AG04449 (cell line): ENCODE measurements around the gene TLDC2.

ENCODE experiments used
- CTCF ChIA-PET: fragments of 350-600 bp; formaldehyde crosslinking; extraction: SDS; loops from one replicate; lab custom pipeline; 2021; ENCODE audit warnings: antibody characterized with exemption; lab: Yijun Ruan, JAX
- POLR2A ChIA-PET: fragments of 400-600, 350-600 bp; formaldehyde crosslinking; extraction: SDS; loops from one replicate; lab custom pipeline; 2020; ENCODE audit warnings: antibody characterized with exemption, inconsistent platforms; lab: Yijun Ruan, JAX
- DNase-seq: peaks from one replicate; pipeline ENCODE4 v3.0.0-alpha.2; 2010; ENCODE audit warnings: low read depth, low spot score
- H3K4me3 ChIP-seq: 2 replicates; pipeline ENCODE4 v1.5.1; 2011; ENCODE audit warnings: low read depth, mild to moderate bottlenecking, control low read depth, low read length
- CTCF ChIP-seq: IDR thresholded peaks from one replicate; pipeline ENCODE4 v1.5.1; 2011; ENCODE audit warnings: mild to moderate bottlenecking, moderate library complexity, low read length, control low read depth, inconsistent platforms; ENCODE audit not compliant: insufficient read depth; ENCODE audit errors: missing control alignments

TLDC2 gene

GRCh38 chr20:36849333-36850065, 26.4 kb upstream of the TLDC2 start:
- ChIA-PET POLR2A (interaction anchor here (0.7 to 1.5 kb wide), 2 partner anchors 12 to 14 kb away, joined by 3 read pairs; a partner anchor contains a TSS), CTCF (interaction anchor here (0.7 to 3.4 kb wide), 2 partner anchors 14 to 41 kb away, joined by 3 to 9 read pairs; a partner anchor contains a TSS)
- DNase-seq, result no peak
- H3K4me3 ChIP-seq, result no peak overlapping the region
- TF ChIP-seq CTCF, result no peak

DNA sequence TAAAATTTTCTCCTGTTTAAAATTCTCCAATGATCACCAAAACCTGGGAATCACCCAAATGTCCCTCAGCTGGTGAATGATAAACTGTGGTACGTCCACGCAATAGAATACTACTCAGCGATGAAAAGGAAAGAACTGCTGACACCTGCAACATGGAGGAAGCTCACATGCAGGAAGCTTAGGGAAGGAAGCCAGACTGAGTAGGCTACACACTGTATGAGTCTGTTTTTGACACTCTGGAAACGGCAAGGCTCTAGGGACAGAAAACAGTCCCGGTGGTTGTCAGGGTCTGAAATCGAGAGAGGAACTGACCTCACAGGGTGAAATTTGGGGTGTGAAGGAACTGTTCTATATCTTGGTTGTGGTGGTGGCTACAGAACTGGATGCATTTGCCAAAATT, 25.2 kb upstream of the TLDC2 start:
- no peak for DNase-seq
- POLR2A ChIA-PET, result no interaction called here
- CTCF ChIA-PET, result interaction anchor here (0.6 to 3.4 kb wide), 2 partner anchors 13 to 42 kb away, joined by 3 to 9 read pairs; a partner anchor contains a TSS

GRCh38 chr20:36851490-36851889, 24.4 kb upstream of the TLDC2 start:
- ChIA-PET CTCF (interaction anchor here (1.0 kb wide), 1 partner anchor 43 kb away, joined by 4 read pairs; no protein-coding TSS in a partner anchor), POLR2A (no interaction called here)
- no peak for DNase-seq
- H3K4me3 ChIP-seq, result no peak overlapping the region
- no peak for TF ChIP-seq CTCF

More for the DNA sequence above, 25.2 kb upstream of the TLDC2 start:
- no peak for TF ChIP-seq CTCF
- no peak overlapping the region for H3K4me3 ChIP-seq

DNA sequence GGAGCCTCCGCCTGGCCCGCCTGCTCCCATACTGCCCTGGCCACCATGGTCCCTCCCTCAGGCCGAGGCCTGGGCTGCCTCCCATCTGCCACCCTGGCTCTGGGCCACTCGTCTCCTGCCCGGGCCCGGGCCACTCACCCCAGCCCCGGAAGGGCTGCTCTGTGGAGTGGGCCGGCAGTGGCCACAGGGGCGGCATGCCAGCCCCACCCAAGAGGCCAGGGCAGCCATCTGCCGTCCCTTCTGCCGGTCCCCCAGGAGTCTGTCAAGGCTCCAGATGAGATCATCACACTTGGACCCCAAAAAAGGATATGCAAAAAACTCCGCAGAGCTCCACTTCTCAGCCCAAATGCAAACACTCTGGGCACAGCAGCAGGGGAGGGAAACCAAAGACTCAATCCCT, 23.8 kb upstream of the TLDC2 start:
- CTCF ChIA-PET, result interaction anchor here (1.0 kb wide), 2 partner anchors 10 to 43 kb away, joined by 3 to 4 read pairs; no protein-coding TSS in a partner anchor
- no peak overlapping the region for H3K4me3 ChIP-seq
- POLR2A ChIA-PET, result no interaction called here
- no peak for TF ChIP-seq CTCF
- no peak for DNase-seq

DNA sequence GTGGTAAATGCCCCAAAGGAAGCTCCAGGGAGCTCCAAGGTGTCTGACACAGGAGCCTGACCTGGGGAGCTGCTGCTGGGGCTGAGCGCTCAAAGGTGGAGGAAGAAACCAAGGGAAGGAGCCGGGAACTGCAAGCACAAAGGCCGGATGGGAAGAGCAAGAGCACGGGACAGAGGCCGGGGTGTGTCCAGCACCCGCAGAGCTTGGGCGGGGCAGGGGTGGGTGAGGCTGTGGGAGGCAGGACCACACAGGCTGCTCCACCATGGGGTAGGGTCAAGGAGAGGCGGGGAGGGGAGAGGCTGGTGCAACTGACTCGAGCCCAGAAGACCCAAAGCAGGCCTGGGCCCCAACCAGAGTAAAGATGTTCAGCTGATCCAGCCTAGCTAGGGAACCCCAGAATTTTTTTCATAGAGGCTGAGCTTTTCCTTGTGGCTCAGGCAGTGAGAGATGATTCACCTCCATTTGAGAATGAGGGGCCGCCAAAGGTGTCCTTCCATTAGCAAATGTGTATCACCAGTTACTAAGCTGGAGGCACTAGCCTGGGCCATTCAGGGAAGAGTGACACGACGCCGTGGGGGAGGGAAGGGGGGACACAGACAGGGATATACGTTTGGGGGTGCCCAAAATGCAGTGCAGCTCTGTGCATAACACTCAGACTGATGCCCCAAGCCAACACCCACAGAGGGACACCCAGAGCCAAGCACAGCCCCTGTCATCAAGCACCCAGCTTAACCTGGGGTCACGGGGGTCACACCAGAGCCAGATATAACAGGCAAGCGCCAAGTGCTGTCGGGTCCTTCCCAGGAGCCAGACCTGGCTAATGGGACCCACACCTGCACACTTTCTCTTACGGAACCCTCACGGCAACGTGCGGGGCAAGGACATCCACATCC, 21.3 kb upstream of the TLDC2 start:
- ChIA-PET POLR2A (interaction anchor here (0.7 kb wide), 1 partner anchor 18 kb away, joined by 3 read pairs; no protein-coding TSS in a partner anchor), CTCF (interaction anchor here (0.9 to 5.4 kb wide), 9 partner anchors 9 to 99 kb away, joined by 3 to 40 read pairs (median 4); partner anchors contain the start of gene DSN1)
- TF ChIP-seq CTCF, result no peak
- DNase-seq, result no peak
- H3K4me3 ChIP-seq, result no peak overlapping the region

DNA sequence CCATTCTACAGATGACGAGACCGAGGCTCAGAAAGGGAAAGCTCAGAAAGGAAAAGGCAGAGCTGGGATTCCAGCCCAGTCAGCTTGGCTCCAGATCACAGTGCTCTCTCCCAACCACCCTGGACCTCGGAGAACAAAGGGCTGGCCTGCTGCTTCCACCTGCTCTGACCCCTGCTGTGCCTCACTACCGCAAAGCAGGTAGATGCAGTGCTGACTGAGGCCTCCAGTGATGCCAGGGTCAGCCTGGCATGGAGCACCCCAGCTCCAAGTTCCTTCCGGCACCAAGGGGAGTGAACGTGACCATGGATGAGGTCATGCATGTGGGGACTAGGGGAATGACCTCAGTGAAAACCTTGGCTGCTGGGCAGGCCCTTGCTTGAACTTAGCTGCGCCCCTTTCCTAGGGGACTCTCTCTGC, 20.7 kb upstream of the TLDC2 start:
- CTCF ChIA-PET, result interaction anchor here (1.2 to 5.4 kb wide), 7 partner anchors 8 to 100 kb away, joined by 3 to 40 read pairs (median 5); partner anchors contain the start of gene DSN1
- POLR2A ChIA-PET, result interaction anchor here (0.7 kb wide), 1 partner anchor 18 kb away, joined by 3 read pairs; no protein-coding TSS in a partner anchor
- no peak for DNase-seq
- no peak for TF ChIP-seq CTCF
- no peak overlapping the region for H3K4me3 ChIP-seq
